Measurements from ENCODE around the gene CDK5. TPM values are rescaled to one million over a fixed set of nuclear protein-coding genes. Genes with fewer than 3 reads are reported as not detected.
A peak's percentile ranks its signal among the peaks of the same experiment; 100 is the strongest.

The CDK5 gene
- total RNA-seq, 6 donors from 2014 or later, result 2.1 to 14.4 (median 10.1) TPM

GRCh38 chr7:151073990-151074389 lies 16.3 kb upstream of the CDK5 start:
- Histone ChIP-seq H3K27me3 (no peaks in the 10 kb centered on the region), H3K36me3 (peaks cover 21 to 86% (median 76%) of the 10 kb centered on the region in 4 donors), H3K4me1 (peaks cover 0 to 10% (median 5%) of the 10 kb centered on the region in 4 donors), H3K27ac (no peak overlapping the region), H3K9me3 (no peaks in the 10 kb centered on the region), H3K4me3 (no peak overlapping the region)
- no peak for ATAC-seq (ENCODE audit: low FRiP score in 2 of 2)
- DNase-seq, result peak in 1 of 2 donors; percentile 64
- no peak for TF ChIP-seq POLR2AphosphoS5 (IDR thresholded peaks at IDR 0.05)
- no peak for TF ChIP-seq EP300 (IDR thresholded peaks at IDR 0.05)
- no peak for TF ChIP-seq CTCF (IDR thresholded peaks at IDR 0.05)
- no peak for TF ChIP-seq POLR2A (IDR thresholded peaks at IDR 0.05)
- 81 to 88% methylated on average over 10 to 17 of the region's 17 CpGs for WGBS, 2 donors

- TF ChIP-seq CTCF (IDR thresholded peaks at IDR 0.05) (no peak), EP300 (IDR thresholded peaks at IDR 0.05) (no peak), POLR2AphosphoS5 (IDR thresholded peaks at IDR 0.05) (no peak)
- WGBS, 2 donors, result 92 to 97% methylated on average over 24 to 33 of the region's 39 CpGs
- no peak overlapping the region for H3K4me3 ChIP-seq
- peaks cover 39 to 100% (median 98%) of the 10 kb centered on the region in 4 donors for H3K36me3 ChIP-seq
- H3K4me1 ChIP-seq, result no peaks in the 10 kb centered on the region
- peak in 1 of 2 donors; percentile 82 for DNase-seq
- no peak overlapping the region for H3K27ac ChIP-seq
- ATAC-seq (ENCODE audit: low FRiP score in 2 of 2), result no peak
- no peaks in the 10 kb centered on the region for H3K9me3 ChIP-seq
- no peaks in the 10 kb centered on the region for H3K27me3 ChIP-seq
These were observed 13.6 kb upstream of the CDK5 start for GRCh38 chr7:151071032-151071866.

- 88 to 95% methylated on average over 4 to 15 of the region's 15 CpGs for WGBS, 2 donors
- Histone ChIP-seq H3K27me3 (no peaks in the 10 kb centered on the region), H3K36me3 (peaks cover 39 to 100% (median 99%) of the 10 kb centered on the region in 4 donors), H3K4me3 (no peak overlapping the region), H3K4me1 (no peaks in the 10 kb centered on the region), H3K9me3 (no peaks in the 10 kb centered on the region), H3K27ac (no peak overlapping the region)
- TF ChIP-seq CTCF (IDR thresholded peaks at IDR 0.05), result no peak
- TF ChIP-seq EP300 (IDR thresholded peaks at IDR 0.05), result no peak
- no peak for ATAC-seq (ENCODE audit: low FRiP score in 2 of 2)
- peak in 1 of 2 donors; percentile 62 for DNase-seq
These were observed 12.9 kb upstream of the CDK5 start for GRCh38 chr7:151070574-151070960.

DNA sequence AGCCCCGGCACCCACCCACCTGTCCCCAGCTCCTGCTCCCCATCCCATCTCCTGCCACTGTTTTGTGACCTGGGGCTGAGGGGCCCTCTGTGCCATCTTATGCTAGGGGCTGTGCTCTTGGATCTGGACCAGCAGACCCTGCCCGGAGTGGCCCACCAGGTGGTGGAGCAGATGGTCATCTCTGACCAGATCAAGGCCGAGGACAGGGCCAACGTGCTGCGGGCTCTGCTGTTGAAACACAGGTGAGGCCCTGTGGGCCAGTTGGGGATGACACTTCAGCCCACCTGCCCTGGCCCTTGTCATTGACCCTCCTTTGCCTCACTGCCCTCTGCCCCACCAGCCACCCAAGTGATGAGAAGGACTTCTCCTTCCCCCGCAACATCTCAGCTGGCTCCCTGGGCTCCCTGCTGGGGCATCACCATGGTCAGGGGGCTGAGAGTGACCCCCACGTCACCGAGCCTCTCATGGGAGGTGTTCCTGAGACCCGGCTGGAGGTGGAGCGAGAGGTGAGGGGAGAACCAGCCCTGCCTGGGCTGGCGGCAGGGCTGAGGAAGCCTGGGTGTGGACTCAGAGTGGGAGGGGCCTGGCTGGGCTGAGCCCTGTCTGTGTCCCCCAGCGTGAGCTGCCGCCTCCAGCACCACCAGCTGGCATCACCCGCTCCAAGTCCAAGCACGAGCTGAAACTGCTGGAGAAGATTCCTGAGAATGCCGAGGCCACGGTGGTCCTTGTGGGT lies 12.3 kb upstream of the CDK5 start:
- Histone ChIP-seq H3K4me3 (no peak overlapping the region), H3K9me3 (no peaks in the 10 kb centered on the region), H3K27ac (no peak overlapping the region), H3K36me3 (peaks cover 44 to 100% (median 98%) of the 10 kb centered on the region in 4 donors), H3K27me3 (no peaks in the 10 kb centered on the region), H3K4me1 (no peaks in the 10 kb centered on the region)
- WGBS, 2 donors, result 91 to 93% methylated on average over 7 to 15 of the region's 17 CpGs
- ATAC-seq (ENCODE audit: low FRiP score in 2 of 2) (no peak), DNase-seq (peak in 1 of 2 donors; percentile 67)
- TF ChIP-seq EP300 (IDR thresholded peaks at IDR 0.05), result no peak
- no peak for TF ChIP-seq POLR2A (IDR thresholded peaks at IDR 0.05)
- TF ChIP-seq POLR2AphosphoS5 (IDR thresholded peaks at IDR 0.05), result no peak
- no peak for TF ChIP-seq CTCF (IDR thresholded peaks at IDR 0.05)

Data from upper lobe of left lung (tissue), 6 donors.